ENCODE results near the gene DRGX. TPM values are rescaled to one million over a fixed set of nuclear protein-coding genes. Genes with fewer than 3 reads are reported as not detected.

The DRGX gene
- total and polyA plus RNA-seq, 10 of the 15 experiments (the other 5 are each of a cell fraction or from before 2014, with no cell fraction given): not detected

DNA sequence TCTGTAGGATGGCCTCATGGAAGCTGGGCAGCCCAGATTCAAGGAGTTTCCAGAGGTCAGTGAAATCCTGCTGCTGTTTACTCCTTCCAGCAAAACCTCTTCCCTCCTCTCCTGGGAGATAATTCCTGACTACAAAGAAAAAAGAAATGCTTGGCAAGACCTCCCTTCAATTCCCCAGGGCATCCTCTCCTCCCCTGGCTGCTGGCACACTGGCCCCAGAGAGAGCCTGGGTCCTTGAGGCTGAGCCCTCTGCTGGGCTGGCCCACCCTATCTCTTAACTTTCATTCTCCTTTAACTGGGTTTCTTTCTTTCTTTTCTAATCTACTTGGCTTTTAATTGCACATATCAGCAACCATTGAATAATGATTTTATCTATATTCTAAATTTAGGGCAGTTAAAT, 7.7 kb downstream of the DRGX start (continued):
- TF ChIP-seq, protein P1, sequence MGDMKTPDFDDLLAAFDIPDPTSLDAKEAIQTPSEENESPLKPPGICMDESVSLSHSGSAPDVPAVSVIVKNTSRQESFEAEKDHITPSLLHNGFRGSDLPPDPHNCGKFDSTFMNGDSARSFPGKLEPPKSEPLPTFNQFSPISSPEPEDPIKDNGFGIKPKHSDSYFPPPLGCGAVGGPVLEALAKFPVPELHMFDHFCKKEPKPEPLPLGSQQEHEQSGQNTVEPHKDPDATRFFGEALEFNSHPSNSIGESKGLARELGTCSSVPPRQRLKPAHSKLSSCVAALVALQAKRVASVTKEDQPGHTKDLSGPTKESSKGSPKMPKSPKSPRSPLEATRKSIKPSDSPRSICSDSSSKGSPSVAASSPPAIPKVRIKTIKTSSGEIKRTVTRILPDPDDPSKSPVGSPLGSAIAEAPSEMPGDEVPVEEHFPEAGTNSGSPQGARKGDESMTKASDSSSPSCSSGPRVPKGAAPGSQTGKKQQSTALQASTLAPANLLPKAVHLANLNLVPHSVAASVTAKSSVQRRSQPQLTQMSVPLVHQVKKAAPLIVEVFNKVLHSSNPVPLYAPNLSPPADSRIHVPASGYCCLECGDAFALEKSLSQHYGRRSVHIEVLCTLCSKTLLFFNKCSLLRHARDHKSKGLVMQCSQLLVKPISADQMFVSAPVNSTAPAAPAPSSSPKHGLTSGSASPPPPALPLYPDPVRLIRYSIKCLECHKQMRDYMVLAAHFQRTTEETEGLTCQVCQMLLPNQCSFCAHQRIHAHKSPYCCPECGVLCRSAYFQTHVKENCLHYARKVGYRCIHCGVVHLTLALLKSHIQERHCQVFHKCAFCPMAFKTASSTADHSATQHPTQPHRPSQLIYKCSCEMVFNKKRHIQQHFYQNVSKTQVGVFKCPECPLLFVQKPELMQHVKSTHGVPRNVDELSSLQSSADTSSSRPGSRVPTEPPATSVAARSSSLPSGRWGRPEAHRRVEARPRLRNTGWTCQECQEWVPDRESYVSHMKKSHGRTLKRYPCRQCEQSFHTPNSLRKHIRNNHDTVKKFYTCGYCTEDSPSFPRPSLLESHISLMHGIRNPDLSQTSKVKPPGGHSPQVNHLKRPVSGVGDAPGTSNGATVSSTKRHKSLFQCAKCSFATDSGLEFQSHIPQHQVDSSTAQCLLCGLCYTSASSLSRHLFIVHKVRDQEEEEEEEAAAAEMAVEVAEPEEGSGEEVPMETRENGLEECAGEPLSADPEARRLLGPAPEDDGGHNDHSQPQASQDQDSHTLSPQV (IDR thresholded peaks at IDR 0.05): no peak
- TF ChIP-seq MTA2 (IDR thresholded peaks at IDR 0.05; ENCODE audit: low read depth) (no peak), ZNF274 (IDR thresholded peaks at IDR 0.05; ENCODE audit: insufficient read depth, insufficient read length) (no peak), RELA (IDR thresholded peaks at IDR 0.05; ENCODE audit: borderline replicate concordance, partially characterized antibody) (no peak)
- TF ChIP-seq, protein P2, sequence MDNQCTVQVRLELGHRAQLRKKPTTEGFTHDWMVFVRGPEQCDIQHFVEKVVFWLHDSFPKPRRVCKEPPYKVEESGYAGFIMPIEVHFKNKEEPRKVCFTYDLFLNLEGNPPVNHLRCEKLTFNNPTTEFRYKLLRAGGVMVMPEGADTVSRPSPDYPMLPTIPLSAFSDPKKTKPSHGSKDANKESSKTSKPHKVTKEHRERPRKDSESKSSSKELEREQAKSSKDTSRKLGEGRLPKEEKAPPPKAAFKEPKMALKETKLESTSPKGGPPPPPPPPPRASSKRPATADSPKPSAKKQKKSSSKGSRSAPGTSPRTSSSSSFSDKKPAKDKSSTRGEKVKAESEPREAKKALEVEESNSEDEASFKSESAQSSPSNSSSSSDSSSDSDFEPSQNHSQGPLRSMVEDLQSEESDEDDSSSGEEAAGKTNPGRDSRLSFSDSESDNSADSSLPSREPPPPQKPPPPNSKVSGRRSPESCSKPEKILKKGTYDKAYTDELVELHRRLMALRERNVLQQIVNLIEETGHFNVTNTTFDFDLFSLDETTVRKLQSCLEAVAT (IDR thresholded peaks at IDR 0.05): no peak

DNA sequence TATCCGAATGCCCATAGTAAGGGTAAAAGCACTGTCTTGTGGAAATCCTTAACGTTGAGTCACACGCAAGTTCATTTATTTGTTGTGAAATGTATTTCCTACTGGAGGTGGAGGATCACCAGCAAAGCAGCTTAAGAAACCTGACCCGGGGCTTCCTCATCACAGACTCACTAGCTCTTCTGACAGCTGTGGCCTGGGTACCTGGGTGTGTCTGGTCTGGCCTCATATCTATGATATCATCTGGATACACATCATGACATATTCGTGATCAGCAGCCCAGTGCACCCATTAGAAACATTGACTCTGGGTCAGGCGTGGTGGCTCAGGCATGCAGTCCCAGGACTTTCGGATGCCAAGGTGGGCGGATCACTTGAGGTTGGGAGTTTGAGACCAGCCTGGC, 8.8 kb downstream of the DRGX start:
- Histone ChIP-seq H3K9ac (ENCODE audit: control insufficient read depth, insufficient read depth, low read length) (no peak overlapping the region), H3K4me2 (ENCODE audit: control insufficient read depth, insufficient read depth) (no peak overlapping the region), H3K4me3 (no peak overlapping the region), H3K4me1 (ENCODE audit: control insufficient read depth, insufficient read depth, low read length) (no peaks in the 10 kb centered on the region), H3K36me3 (ENCODE audit: control insufficient read depth in 2 of 2, insufficient read depth in 2 of 2, low read length in 1 of 2) (no peaks in the 10 kb centered on the region), H4K20me1 (ENCODE audit: control insufficient read depth, insufficient read depth) (no peaks in the 10 kb centered on the region), H3K27me3 (replicated peaks in 1 of 2; ENCODE audit: control insufficient read depth in 2 of 2, insufficient read depth in 2 of 2, low read length in 1 of 2) (peaks cover 1 to 12% of the 10 kb centered on the region in 2 experiments), H2AFZ (ENCODE audit: control insufficient read depth, low read depth, low read length) (no peak overlapping the region), H3K27ac (ENCODE audit: control insufficient read depth, insufficient read depth) (no peak overlapping the region), H3K79me2 (ENCODE audit: control insufficient read depth, insufficient read depth, low read length) (no peaks in the 10 kb centered on the region), H3K9me3 (replicated peaks; ENCODE audit: control insufficient read depth, insufficient read depth, low read length) (no peaks in the 10 kb centered on the region)
- FAIRE-seq (no peak), ATAC-seq (no peak), DNase-seq (ENCODE audit: low read depth, low spot score) (no peak)
- POLR2A ChIA-PET: no interaction called here
- 56% methylated on average over 8 of the region's 8 CpGs for WGBS (ENCODE audit: insufficient coverage, insufficient replicate concordance, low lambda C conversion rate, missing lambda C conversion rate)
- intact Hi-C loops (cut with micrococcal nuclease; ENCODE audit: unreplicated experiment): no loop called here
- in situ Hi-C loops (cut with MboI): no loop called here
- RAD21 ChIA-PET (ENCODE audit: unreplicated experiment): no interaction called here
- SMC1A ChIA-PET (ENCODE audit: uncharacterized antibody, unreplicated experiment): no interaction called here
- BruUV-seq (replicated peaks): no TSS peak
- CTCF ChIA-PET: no interaction called here
- no peak for TF ChIP-seq POLR2A (IDR thresholded peaks at IDR 0.05; ENCODE audit: low read depth, low read length)
- TF ChIP-seq ZSCAN29 (IDR thresholded peaks at IDR 0.05): no peak
- TF ChIP-seq, protein P3, sequence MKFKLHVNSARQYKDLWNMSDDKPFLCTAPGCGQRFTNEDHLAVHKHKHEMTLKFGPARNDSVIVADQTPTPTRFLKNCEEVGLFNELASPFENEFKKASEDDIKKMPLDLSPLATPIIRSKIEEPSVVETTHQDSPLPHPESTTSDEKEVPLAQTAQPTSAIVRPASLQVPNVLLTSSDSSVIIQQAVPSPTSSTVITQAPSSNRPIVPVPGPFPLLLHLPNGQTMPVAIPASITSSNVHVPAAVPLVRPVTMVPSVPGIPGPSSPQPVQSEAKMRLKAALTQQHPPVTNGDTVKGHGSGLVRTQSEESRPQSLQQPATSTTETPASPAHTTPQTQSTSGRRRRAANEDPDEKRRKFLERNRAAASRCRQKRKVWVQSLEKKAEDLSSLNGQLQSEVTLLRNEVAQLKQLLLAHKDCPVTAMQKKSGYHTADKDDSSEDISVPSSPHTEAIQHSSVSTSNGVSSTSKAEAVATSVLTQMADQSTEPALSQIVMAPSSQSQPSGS (IDR thresholded peaks at IDR 0.05; ENCODE audit: low read length): no peak
- TF ChIP-seq, protein P4, sequence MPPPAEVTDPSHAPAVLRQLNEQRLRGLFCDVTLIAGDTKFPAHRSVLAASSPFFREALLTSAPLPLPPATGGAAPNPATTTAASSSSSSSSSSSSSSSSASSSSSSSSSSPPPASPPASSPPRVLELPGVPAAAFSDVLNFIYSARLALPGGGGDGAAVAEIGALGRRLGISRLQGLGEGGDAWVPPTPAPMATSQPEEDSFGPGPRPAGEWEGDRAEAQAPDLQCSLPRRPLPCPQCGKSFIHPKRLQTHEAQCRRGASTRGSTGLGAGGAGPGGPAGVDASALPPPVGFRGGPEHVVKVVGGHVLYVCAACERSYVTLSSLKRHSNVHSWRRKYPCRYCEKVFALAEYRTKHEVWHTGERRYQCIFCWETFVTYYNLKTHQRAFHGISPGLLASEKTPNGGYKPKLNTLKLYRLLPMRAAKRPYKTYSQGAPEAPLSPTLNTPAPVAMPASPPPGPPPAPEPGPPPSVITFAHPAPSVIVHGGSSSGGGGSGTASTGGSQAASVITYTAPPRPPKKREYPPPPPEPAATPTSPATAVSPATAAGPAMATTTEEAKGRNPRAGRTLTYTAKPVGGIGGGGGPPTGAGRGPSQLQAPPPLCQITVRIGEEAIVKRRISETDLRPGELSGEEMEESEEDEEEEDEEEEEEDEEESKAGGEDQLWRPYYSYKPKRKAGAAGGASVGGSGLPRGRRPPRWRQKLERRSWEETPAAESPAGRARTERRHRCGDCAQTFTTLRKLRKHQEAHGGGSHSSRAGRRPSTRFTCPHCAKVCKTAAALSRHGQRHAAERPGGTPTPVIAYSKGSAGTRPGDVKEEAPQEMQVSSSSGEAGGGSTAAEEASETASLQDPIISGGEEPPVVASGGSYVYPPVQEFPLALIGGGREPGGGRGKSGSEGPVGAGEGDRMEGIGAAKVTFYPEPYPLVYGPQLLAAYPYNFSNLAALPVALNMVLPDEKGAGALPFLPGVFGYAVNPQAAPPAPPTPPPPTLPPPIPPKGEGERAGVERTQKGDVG (CRISPR knock-in tag; IDR thresholded peaks at IDR 0.05): no peak
- TF ChIP-seq, protein P5, sequence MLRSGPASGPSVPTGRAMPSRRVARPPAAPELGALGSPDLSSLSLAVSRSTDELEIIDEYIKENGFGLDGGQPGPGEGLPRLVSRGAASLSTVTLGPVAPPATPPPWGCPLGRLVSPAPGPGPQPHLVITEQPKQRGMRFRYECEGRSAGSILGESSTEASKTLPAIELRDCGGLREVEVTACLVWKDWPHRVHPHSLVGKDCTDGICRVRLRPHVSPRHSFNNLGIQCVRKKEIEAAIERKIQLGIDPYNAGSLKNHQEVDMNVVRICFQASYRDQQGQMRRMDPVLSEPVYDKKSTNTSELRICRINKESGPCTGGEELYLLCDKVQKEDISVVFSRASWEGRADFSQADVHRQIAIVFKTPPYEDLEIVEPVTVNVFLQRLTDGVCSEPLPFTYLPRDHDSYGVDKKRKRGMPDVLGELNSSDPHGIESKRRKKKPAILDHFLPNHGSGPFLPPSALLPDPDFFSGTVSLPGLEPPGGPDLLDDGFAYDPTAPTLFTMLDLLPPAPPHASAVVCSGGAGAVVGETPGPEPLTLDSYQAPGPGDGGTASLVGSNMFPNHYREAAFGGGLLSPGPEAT (IDR thresholded peaks at IDR 0.05; ENCODE audit: low read depth): no peak
- TF ChIP-seq CHD1 (IDR thresholded peaks at IDR 0.05; ENCODE audit: low read depth, low read length): no peak

All from GM12878 (cell line).